22Rv1 (cell line): Measurements from ENCODE around the gene VRK1.

Experiments used
- H3K27ac ChIP-seq: fragments of 450-650 bp; 2 replicates; pipeline ENCODE4 v1.5.1; 2017
- CTCF ChIP-seq: fragments of 450-650 bp; IDR thresholded peaks from 2 replicates; pipeline ENCODE4 v1.5.1; 2017; ENCODE audit warnings: mild to moderate bottlenecking
- ZFX ChIP-seq: fragments of 450-650 bp; IDR thresholded peaks from 2 replicates; pipeline ENCODE4 v1.6.1; 2017; ENCODE audit warnings: antibody characterized with exemption, borderline replicate concordance

VRK1 gene

GRCh38 chr14:96915478-96915877 lies 118.3 kb downstream of the VRK1 start:
- H3K27ac ChIP-seq = no peak overlapping the region

GRCh38 chr14:96916751-96917150 lies 119.6 kb downstream of the VRK1 start:
- no peak overlapping the region for H3K27ac ChIP-seq

More at GRCh38 chr14:96915478-96915877, 118.3 kb downstream of the VRK1 start:
- TF ChIP-seq CTCF = no peak

GRCh38 chr14:96917442-96917963 lies 120.3 kb downstream of the VRK1 start:
- no peak for TF ChIP-seq ZFX
- no peak for TF ChIP-seq CTCF
- no peak overlapping the region for H3K27ac ChIP-seq

More at GRCh38 chr14:96916751-96917150, 119.6 kb downstream of the VRK1 start:
- no peak for TF ChIP-seq ZFX
- TF ChIP-seq CTCF = no peak

- TF ChIP-seq CTCF (no peak), ZFX (no peak)
- H3K27ac ChIP-seq = no peak overlapping the region
These were observed 122.8 kb downstream of the VRK1 start for GRCh38 chr14:96920023-96920422.

- TF ChIP-seq ZFX (no peak), CTCF (no peak)
- H3K27ac ChIP-seq = no peak overlapping the region
These were observed 123.6 kb downstream of the VRK1 start for GRCh38 chr14:96920820-96921219.

- no peak for TF ChIP-seq ZFX
- no peak for TF ChIP-seq CTCF
- no peak overlapping the region for H3K27ac ChIP-seq
These were observed 125.8 kb downstream of the VRK1 start for GRCh38 chr14:96922986-96923385.

GRCh38 chr14:96925422-96925821 lies 128.2 kb downstream of the VRK1 start:
- H3K27ac ChIP-seq = no peak overlapping the region

GRCh38 chr14:96926001-96926400 lies 128.8 kb downstream of the VRK1 start:
- H3K27ac ChIP-seq = no peak overlapping the region
- no peak for TF ChIP-seq ZFX
- TF ChIP-seq CTCF = no peak

More at GRCh38 chr14:96925422-96925821, 128.2 kb downstream of the VRK1 start:
- no peak for TF ChIP-seq ZFX
